GM21423 (cell line): Measurements from ENCODE around the gene MUS81.
"Not testable (repeated sequence)": the region's sequence is repeated elsewhere in the genome, so short reads cannot be mapped to it uniquely, and the experiment has no call there.

ENCODE experiments used
- ATAC-seq: cut with Tn5 transposase; IDR thresholded peaks from one replicate; pipeline ENCODE4 v1.9.1; 2021; ENCODE audit warnings: mild to moderate bottlenecking, moderate library complexity; ENCODE audit not compliant: unreplicated experiment

MUS81 gene

GRCh38 chr11:65860278-65861164 lies at the start of gene MUS81:
MUS81 (plus strand) TSS chr11:65860433; CDS start chr11:65860754, 321 bp downstream.
- ATAC-seq = no peak

- no peak for ATAC-seq
Measured at GRCh38 chr11:65811764-65812475, 48.3 kb upstream of the MUS81 start.

- no peak for ATAC-seq
Measured at GRCh38 chr11:65814131-65814985, 45.9 kb upstream of the MUS81 start.

- no peak for ATAC-seq
Measured at GRCh38 chr11:65814986-65815565, 45.2 kb upstream of the MUS81 start.

- ATAC-seq = no peak
Measured at GRCh38 chr11:65816696-65817095, 43.5 kb upstream of the MUS81 start.

- ATAC-seq = no peak
Measured at GRCh38 chr11:65817312-65817834, 42.9 kb upstream of the MUS81 start.

GRCh38 chr11:65817835-65818680 lies 42.2 kb upstream of the MUS81 start:
- peak; percentile 75 for ATAC-seq

GRCh38 chr11:65821107-65821506 lies 39.1 kb upstream of the MUS81 start:
- ATAC-seq = no peak

- no peak for ATAC-seq
Measured at GRCh38 chr11:65822776-65823528, 37.3 kb upstream of the MUS81 start.

- no peak for ATAC-seq
Measured at GRCh38 chr11:65826984-65827735, 33.1 kb upstream of the MUS81 start.

GRCh38 chr11:65829459-65829858 lies 30.8 kb upstream of the MUS81 start:
- no peak for ATAC-seq

GRCh38 chr11:65832231-65832630 lies 28.0 kb upstream of the MUS81 start:
- not testable (repeated sequence) for ATAC-seq

- peak; percentile 95 for ATAC-seq
Measured at GRCh38 chr11:65833297-65834030, 26.8 kb upstream of the MUS81 start, which contains the start of gene SNX32. SNX32 (plus strand) TSS chr11:65833963; CDS start chr11:65834066, 103 bp downstream.

GRCh38 chr11:65834202-65834601 lies 26.0 kb upstream of the MUS81 start:
- no peak for ATAC-seq

- no peak for ATAC-seq
Measured at GRCh38 chr11:65842144-65842543, 18.1 kb upstream of the MUS81 start.

- ATAC-seq = no peak
Measured at GRCh38 chr11:65843811-65844210, 16.4 kb upstream of the MUS81 start.

- no peak for ATAC-seq
Measured at GRCh38 chr11:65844231-65844872, 15.9 kb upstream of the MUS81 start.
